Muscle of arm (tissue), 12 donors: ENCODE results near the gene LRRC75A. TPM values are rescaled to one million over a fixed set of nuclear protein-coding genes. Genes with fewer than 3 reads are reported as not detected.
A peak's percentile ranks its signal among the peaks of the same experiment; 100 is the strongest.
"Not testable (repeated sequence)": the region's sequence is repeated elsewhere in the genome, so short reads cannot be mapped to it uniquely, and the experiment has no call there.

Source experiments
- DNase-seq: peaks from one replicate; pipeline ENCODE4 v3.0.0-alpha.2; 2013
- polyA plus RNA-seq, 12 donors: library from polyadenylated mRNA; unstranded; fragments of 120-200 nt; gene quantifications; one replicate each; pipeline ENCODE4 v1.2.1, GENCODE V29; 2013; ENCODE audit not compliant: insufficient read length in 12 of 12

LRRC75A gene
- polyA plus RNA-seq, 12 donors = 4.7 to 16.6 (median 5.8) TPM; not detected in 1

DNA sequence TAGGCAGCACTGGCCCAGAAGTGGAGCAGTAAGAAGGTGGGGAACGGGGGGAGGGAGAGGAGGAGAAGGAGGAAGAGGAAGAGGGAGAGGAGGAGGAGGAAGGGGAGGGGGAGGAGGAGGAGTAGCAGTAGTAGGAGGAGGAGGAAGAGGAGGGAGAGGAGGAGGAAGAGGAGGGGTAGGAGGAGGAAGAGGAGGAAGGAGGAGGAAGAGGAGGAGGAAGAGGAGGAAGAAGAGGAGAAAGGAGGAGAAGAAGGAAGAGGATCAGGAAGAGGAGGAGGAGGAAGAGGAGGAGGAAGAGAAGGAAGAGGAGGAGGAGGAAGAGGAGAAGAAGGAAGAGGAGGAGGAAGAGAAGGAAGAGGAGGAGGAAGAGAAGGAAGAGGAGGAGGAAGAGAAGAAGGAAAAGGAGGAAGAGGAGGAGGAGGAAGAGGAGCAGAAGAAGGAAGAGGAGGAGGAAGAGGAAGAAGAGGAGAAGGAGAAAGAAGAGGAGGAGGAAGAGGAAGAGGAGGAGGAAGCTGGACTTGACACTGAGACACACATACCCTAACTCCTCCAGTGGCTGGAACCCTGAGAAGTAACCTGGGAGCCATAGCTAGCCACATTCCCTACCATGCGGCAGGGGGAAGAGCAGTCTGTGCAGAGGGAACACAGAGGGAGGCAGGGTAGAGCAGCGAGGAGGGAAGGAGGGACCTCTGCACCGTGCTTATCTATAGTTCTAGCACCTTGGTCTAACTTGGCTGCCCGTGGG, 35.8 kb downstream of the LRRC75A start:
- no peak for DNase-seq

DNA sequence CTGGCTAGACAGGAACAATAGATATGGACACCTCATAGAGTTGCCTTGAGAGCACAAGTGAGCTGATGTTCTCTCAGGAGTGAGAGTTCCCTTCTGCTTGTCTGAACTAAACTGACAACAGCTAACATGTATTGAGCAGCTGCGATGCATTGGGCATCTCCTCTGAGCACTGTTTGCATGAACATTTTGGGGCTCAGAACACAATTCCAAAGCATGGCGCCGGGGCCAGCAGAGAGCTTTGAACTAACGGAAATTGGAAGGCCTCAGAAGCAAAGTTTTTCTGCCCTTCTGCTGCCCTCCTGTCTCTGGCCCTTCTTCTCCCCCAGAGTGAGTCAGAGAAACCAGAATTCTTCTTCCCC, 38.5 kb downstream of the LRRC75A start:
- DNase-seq = no peak

DNA sequence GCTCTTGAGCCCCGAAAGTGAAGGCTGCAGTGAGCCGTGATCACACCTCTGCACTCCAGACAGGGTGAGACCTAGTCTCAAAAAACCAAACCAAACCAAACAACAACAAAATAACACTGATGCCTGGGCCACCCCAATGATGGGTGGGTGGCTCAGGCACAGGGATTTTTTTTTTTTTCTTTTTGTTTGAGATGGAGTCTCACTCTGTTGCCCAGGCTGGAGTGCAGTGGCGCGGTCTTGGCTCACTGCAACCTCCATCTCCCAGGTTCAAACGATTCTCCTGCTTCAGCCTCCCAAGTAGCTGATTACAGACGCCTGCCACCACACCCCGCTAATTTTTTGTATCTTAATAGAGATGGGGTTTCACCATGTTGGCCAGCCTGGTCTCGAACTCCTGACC, 39.7 kb downstream of the LRRC75A start:
- DNase-seq = not testable (repeated sequence)

DNA sequence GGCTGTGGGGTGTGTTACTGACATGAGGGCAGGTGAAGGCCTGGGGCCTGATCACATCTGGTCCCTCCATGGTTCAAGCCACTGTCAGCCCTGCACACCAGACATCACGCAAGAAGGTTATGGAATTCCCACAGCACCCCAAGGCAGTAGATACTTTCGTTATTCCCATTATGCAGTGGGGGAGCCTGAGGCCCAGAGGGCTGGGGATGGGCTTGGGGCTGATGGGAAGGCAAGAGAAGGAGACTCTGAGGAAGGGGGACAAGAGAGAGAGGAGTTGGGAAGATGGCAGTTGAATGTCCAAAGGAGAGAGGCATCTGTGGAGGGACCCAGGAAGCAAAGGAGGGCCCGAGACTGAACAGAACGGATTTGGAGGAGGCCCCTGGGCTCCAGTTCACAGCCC, 42.0 kb downstream of the LRRC75A start:
- no peak for DNase-seq

DNA sequence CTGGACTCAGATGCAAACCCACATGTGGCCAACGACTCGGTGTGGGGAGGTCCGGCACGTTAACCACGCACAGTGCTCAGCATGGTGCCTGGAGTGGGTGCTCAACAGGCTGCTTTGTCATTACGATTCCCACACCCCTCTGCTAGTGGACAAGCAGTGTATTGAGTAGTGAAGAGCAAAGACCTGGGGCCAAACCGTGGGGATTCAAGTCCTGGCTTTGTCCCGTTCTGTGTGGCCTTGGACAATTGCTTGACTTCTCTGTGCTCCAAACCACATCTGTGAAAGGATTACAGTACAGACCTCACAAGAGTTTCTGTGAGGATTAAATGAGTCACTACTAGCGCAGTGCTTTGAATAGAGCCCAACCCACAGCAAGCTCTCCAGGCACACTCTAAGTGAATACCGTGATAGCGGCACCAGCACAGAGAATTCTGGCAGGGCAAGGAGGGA, 42.8 kb downstream of the LRRC75A start:
- DNase-seq = no peak

DNA sequence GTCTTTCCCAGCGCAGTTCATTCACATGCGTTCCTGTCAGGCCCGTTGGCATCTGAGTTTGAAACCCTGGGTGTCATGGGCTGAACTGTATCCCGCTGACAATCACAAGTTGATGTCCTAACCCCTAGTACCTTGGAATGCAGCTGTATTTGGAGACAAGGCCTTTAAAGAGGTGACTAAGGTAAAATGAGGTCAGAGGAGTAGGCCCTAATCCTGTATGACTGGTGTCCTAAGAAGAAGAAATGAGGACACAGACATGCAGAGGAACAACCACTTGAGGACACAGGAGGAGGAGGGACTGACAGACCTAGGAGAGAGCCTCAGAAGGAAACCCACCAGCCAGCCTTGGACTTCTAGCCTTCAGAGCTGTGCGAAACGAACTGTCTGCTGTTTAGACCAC, 43.5 kb downstream of the LRRC75A start:
- no peak for DNase-seq

DNA sequence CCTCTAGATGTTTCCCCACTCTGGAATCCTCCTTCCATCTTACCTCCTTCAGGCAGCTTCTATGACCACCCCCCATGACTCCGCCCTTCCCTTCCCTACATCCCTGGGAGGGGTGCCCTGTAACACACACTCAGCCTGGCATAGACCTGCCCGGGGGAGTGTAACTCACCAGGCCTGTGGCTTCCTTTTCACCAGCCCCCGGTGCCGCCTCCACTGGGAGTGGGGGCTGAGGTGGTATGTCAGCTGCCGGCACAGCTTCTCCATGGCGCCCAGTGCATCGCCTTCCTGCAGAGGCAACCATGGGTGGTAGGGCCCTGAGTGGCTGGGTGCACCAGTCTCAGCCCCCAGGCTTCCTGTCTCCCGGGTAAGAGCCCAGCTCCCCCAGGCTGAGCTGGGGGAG, 44.3 kb downstream of the LRRC75A start:
- no peak for DNase-seq

DNA sequence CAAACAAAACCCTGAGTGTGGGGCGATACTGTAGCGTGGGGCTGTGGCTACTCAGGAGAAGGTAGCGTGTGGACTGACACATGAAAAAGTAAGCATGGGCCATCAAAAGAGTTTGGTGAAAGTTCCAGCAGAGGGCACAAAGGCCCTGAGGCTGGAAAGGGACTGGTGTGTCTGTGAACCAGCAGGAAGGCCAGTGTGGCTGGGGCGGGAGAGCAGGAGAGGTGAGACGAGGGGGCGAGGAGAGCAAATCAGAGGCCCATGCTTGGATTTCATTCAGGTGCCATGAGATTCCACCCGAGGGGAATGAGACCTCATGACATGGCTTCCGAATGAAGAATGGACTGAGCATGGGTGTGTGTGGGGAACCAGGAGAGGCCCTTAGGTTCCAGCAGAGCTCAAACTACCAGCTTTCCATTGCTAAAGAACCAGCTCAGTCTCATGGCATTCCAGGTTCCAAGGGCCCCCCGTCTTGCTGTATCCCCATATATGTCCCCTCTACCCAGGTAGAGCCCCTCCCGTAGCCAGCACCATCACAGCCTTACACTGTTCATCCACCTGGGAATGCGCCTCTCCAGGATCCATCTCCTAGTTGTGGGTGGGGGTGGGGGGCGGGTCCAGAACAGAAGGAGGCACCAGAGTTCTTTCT, 45.5 kb downstream of the LRRC75A start:
- DNase-seq = no peak

DNA sequence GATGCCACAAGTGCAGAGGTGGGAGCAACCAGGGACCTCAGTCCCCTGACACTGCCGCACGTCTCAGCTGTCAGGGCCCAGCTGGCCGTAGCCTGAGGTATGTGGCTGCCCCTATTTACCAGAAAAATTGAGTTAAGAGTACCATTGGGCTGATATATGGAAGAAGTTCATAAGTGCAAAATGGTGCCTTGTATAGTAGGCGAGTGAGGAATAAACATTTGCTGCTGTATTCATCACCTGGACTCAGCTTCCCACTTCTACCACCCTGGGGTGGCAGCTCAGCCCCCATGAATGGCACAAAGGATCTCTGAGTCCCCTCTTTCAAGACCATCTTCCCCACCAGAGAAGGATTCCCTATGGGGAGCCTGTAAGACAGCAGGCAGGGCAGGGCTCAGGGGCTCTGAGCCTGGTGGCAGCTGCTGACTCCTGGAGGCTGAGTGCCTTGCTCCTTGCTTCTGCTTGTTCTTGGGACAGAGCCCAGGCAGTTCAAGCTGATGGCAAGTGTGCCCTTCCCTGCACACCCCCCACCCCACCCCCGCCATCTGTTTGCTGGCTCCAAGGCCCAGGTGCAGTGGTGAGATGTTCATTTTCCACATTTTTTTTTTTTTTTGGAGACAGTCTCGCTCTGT, 47.6 kb downstream of the LRRC75A start:
- DNase-seq = no peak

DNA sequence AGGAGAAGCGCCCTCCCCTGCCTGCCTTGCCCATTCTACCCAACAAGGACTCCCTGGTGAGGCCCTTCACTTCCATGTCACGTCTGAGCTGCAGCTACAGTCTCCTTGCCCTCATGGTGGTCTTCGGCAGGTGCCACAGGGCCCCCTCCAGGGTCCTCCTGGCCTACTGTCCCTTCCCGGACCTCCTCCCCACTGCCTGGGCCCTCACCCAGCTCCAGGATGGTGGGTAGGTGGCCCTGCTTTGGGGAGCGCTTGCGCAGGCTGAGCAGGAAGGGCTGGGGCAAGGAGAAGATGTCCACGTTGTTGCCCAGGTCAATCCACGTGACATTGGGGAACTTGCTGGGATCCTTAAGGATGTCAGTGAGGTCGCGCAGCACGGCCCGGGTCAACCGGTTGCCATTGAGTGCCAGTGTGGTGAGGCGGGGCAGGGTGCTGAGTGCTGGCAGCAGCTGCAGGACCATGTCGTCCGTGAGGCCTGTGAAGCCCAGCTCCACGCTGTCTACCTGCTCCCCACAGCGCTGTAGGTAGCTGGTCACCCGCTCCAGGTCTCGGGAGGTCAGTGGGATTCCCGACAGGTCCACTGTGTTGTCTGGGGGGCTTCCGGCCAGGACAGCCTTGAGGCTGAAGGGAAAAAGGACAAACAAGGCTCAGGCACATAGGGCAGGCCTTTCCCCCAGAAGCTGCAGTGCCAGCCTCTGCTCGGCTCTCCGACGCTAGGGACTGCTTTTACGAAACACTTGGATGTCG, 48.3 kb downstream of the LRRC75A start:
- DNase-seq = no peak

DNA sequence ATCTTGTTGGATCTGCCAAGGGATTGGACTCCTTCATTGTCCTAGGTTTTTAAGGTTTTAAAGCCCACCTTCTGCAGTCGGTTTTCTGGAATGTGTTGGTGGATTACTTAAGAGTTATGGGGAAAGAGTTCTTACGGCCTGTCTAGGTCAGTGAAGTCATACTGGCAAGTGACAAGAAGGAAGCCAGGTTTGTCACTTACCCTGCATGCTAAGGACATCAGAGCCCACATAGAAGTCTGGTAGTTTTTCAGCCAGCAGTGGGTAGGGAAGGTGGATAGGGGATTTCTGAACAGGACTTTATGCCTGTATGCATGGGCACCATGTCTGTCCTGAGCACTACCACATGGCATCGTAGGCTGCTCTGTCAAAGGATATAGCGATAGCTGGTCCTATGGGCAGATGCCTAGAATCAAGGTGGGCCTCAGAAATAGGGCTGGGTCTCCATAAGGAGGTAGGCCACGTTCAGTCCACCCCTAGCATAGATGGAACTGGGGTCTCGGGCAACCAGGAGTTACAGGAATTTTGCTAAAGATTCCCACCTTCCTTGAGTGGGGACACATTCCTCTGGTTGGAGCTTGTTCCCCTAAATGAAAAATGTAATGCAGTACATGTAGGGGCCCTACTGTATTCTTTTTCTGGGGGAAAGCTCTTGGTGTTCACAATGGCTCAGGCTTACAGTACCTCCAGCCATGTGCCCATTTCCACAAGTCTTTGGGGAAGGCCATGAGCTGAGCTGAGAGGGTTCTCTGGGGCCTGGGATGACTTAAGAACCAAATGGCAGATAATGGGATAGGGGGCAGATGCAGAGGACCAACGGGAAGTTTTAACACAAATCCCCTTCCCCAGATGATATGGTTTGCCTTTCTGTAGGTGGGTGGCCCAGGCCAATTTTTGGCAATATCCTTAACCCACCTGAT, 49.1 kb downstream of the LRRC75A start:
- no peak for DNase-seq

DNA sequence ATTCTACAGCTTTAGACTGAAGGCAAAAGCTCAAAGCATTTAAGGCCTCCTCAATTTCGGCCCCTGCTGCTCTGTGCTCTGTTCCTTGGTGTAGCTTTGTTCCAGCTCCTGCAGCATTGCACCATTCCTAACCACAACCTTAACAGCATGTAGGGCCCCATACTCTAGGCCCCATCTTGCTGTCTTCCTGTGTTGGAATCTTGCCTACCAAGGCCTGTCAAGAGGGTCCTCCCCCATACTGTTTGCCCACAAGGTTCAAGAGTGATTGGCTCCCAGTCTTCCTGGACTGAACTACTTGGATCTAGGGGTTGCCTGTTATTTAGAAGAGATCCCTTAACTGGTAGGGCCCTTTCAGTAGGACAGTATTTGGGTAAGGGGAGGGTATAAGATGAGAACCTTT, 49.9 kb downstream of the LRRC75A start:
- DNase-seq = no peak

DNA sequence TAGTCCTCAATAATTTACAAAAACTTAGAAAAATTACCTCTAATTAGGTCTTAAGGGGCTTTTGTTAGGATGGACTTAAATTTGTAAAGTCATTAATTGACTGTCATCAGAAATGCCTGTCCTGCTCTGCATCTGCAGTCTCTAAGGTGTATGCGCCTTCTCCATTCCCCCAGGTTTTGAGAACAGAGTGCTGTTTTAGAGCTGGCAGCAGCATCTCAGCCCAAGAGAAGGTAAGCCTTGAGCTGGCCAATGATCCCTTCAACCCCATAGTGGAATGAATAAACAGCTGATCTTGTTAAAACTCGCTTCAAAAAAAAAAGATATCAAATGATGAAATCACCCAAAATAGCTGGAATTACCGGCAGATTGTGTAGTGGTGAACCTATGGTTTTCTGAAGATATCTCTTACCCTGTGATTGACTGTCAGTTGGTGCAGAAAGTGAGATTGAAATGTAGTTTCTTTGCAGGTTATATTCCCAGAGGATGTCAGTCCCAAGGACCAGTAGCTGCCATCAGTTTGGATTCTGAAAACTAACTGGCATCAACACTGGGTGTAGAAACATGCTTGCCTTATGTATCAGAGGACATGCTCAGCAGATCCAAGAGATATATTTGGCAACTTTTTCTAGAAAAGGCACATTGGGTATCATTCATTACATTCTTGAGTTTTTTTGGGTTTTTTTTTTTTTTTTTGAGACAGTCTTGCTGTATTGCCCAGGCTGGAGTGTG, 50.9 kb downstream of the LRRC75A start:
- no peak for DNase-seq

DNA sequence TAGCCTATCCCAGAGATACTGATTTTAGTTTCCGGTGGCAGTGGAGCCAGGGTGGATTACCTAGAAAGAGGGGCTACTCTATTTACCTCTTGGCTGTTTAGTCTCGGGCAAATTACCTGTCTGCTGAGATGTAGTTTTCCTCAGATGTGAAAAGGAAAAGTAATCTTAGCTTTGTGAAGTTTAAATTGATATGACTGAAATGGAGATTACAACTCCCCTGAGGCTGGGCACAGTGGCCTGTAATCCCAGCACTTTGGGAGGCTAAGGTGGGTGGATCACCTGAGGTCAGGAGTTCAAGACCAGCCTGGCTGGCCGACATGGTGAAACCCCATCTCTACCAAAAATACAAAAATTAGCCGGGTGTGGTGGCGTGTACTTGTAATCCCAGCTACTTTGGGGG, 51.6 kb downstream of the LRRC75A start:
- DNase-seq = not testable (repeated sequence)

DNA sequence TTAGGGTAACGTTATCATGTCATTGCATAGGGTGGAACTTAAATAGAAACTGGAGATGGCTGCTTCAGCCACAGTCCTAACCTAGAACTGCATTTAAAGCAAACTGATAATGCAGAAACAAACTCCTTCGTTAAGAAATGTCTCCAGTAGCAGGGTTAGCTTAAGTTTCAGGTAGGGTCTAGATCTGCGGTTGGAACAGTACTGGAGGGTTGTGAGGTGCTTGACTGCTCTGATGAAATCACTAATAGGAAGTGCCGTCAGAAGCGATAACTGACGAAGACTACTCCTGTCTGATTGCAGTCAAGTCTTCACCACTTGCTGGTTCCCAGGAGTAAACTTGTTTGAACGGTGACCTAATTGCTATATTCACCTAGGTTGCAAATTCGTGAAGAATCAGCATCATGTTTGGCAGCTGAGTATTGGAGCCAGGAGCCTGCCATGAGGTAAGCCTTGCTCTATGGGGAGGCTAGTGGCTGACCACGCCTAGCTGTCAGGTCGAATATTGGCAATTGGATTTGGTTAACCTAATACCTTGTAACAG, 52.1 kb downstream of the LRRC75A start:
- no peak for DNase-seq

DNA sequence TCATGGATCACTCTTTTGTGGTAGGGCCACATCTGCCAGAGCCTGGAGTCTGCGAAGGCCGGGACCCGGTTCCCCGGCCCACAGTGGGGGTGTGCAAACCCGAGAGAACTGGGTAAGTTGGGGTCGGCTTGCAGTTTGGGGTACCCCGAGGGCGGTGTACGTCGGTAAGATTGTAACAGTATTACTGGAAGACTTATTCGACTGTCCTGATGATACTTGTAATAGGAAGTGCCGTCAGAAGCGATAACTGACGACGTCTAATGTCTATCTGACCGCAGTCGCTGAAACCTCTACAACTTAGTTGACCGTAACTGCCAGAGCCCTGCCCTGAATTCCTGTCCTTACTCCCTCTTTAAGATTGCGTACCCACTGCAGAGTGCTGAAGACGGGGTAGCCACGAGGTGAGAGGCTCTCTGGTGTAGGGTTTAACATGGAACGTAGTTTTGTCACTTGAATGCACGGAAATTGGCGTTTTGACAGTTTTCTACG, 52.6 kb downstream of the LRRC75A start:
- peak; percentile 35 for DNase-seq

DNA sequence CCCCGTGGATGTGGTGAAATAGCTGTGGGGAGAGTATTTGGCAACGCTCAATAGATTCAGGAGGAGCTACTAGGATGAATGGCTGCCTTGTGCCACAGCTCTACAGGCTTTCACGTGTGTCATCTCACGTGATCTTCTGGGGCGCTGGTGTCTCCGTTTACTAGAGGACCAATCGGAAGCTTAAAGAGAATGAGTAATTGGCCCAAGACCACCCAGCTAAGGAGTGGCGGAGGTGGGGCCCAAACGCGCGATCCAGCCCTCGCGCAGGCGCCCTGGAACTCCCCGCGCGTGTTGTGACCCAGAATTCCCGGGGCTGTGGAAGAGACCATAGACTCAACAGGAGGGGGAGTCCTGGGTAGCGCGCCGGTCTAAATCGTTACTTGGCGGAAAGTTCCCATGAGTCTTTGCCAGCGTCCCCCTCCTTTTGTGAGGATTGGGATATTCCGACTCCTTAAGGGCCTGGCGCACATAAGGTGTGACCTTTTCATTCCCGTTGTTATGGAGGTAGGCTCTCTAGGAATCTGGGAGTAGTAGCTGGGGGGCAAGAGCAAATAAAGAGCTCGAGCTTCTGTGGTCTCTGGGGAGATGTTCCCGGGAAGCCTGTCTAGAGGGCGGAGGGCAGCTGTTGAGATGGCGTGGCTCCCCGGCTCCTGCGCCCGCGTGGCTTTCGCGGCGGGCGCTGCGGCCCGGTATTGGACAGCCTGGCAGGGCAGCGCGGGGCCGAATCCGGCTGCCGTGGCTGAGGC, 53.3 kb downstream of the LRRC75A start:
- DNase-seq = peak; percentile 99

DNA sequence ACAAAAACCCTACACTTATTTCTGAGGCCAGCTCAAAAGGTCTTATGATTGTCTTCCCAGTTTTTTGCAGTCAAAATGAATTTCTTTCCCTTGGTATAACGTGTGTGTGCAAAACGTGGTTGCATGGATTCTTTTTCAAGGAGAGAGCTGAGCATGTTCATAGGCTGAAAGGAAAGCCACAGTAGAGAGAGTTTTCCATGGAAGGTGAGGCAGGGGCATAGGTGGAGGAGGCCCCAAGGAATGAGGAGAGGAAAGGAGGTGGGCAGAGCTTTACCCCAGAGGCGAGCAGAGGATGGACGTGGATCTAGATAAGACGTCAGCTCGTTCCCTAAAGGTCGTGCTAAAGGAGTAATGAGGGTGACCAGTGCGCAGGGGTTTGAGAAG, 53.8 kb downstream of the LRRC75A start:
- no peak for DNase-seq

DNA sequence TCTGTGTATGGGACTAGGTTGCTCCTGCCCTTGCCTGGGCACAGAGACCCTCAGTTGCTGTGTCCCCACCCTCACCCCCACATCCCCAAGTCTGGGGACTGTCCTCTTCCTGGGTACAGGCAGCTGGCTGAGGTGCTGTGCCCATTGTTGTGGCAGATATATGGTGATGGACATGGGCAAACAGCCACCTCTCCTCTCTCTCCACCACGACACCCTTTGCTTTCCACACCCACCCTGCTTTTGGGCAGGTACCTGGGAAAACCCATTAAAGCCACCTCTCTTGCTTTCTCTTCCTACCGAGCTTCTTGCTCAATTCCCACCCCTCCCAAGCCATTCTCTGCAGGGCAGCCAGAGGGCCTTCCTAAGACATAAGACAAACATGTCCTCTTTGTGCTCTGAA, 54.9 kb downstream of the LRRC75A start:
- no peak for DNase-seq
